Kidney (tissue), 14 donors: ENCODE data around the gene CPVL. TPM values are rescaled to one million over a fixed set of nuclear protein-coding genes. Genes with fewer than 3 reads are reported as not detected.

Source experiments
- DNase-seq, 5 donors: peaks; one replicate each; pipeline ENCODE4 v3.0.0-alpha.2; 2013 to 2020
- FAIRE-seq: peaks from 2 replicates; lab custom pipeline; 2012; peaks lifted over from hg19 to GRCh38; lab: Jason Lieb, UNC
- H3K27ac ChIP-seq, 2 donors: one replicate each; pipeline ENCODE4 v1.7.0; 2013; ENCODE audit warnings: low read depth in 2 of 2, low read length in 2 of 2, inconsistent platforms in 1 of 2
- H3K27me3 ChIP-seq: one replicate; pipeline ENCODE4 v1.7.1; 2013; ENCODE audit warnings: low read length, inconsistent platforms; ENCODE audit not compliant: control insufficient read depth, insufficient read depth
- H3K36me3 ChIP-seq, 3 donors: one replicate each; pipeline versions ENCODE4 v1.7.0 to v1.7.1; 2013; ENCODE audit warnings: low read length in 3 of 3, control low read depth in 1 of 3, inconsistent platforms in 1 of 3; ENCODE audit not compliant: insufficient read depth in 3 of 3, control insufficient read depth in 2 of 3
- H3K4me1 ChIP-seq, 3 donors: one replicate each; pipeline versions ENCODE4 v1.7.0 to v1.7.1; 2013; ENCODE audit warnings: low read length in 3 of 3, inconsistent platforms in 1 of 3, low read depth in 1 of 3; ENCODE audit not compliant: control insufficient read depth in 2 of 3, insufficient read depth in 2 of 3
- H3K4me3 ChIP-seq, 3 donors: one replicate each; pipeline versions ENCODE4 v1.7.0 to v1.8.1; 2013; ENCODE audit warnings: low read length in 3 of 3, control low read depth in 1 of 3, inconsistent platforms in 1 of 3
- H3K9ac ChIP-seq, 3 donors: one replicate each; pipeline versions ENCODE4 v1.7.0 to v1.7.1; 2013; ENCODE audit warnings: low read length in 3 of 3, control low read depth in 1 of 3, inconsistent platforms in 1 of 3
- H3K9me3 ChIP-seq, 3 donors: one replicate each; pipeline versions ENCODE4 v1.7.0 to v1.7.1; 2013; ENCODE audit warnings: low read length in 3 of 3, control low read depth in 1 of 3, inconsistent platforms in 1 of 3; ENCODE audit not compliant: control insufficient read depth in 2 of 3, insufficient read depth in 1 of 3
- CTCF ChIP-seq: IDR thresholded peaks from 3 replicates; pipeline ENCODE4 v1.5.1; 2012; ENCODE audit warnings: mild to moderate bottlenecking, moderate library complexity, borderline replicate concordance; ENCODE audit not compliant: insufficient read depth; ENCODE audit errors: extremely low read depth
- intact Hi-C: fragments of 100-400 bp; cut with DNase I; formaldehyde crosslinking; loops from one replicate; pipeline ENCODE4 v1.11.1; 2022
- polyA plus RNA-seq: library from polyadenylated mRNA; stranded (reverse); fragments of 350-450 nt; fragmentation: Illumina TruSeq; extraction: RNeasy Lipid Tissue Mini Kit (QIAGEN cat#74804); gene quantifications from one replicate; pipeline ENCODE4 v1.2.3, GENCODE V29; 2014; ENCODE audit warnings: low read depth, low replicate concordance; ENCODE audit not compliant: insufficient read depth
- total RNA-seq: library from RNA; stranded (reverse); fragmentation: NEBNext Ultra II Directional; extraction: Animal tissue kit (Norgen Biotek cat#: 25700); gene quantifications from one replicate; pipeline ENCODE4 v1.2.1, GENCODE V29; 2021
- donor health status: control.
- donor health status: control.
- donor health status: control.
- donor health status: control.
- donor health status: control.
- donor health status: DM: yes; HTN: yes; CAD: no.
- donor health status: Normal renal cell carcinoma (clear cell type).

Gene CPVL
- total and polyA plus RNA-seq, 2 donors from 2014 or later = 104 to 133 TPM

DNA sequence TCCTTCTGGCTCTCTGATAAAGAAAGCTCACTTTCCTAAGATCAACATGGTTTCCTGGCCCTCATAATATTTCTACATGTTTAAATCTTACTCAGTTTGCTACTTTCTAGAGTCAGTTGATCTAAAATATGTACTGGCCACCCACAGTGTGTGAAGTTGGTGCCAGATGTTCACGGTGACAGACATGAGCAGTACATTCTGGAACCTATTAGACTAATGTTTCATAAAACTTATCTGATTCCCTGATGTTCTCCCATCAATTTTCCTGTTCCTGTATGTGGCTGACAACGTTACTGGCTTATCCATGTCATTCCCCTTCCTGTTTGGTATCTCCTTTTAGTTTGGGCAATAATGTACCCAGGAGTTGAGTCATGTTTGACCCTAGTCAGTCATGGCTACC lies 13.7 kb upstream of the CPVL start:
- FAIRE-seq (no peak), DNase-seq (no peak)
- no peak overlapping the region for H3K4me3 ChIP-seq
- intact Hi-C loops = no loop called here
- H3K4me1 ChIP-seq = no peaks in the 10 kb centered on the region
- H3K36me3 ChIP-seq = no peaks in the 10 kb centered on the region
- H3K27ac ChIP-seq = no peak overlapping the region
- no peaks in the 10 kb centered on the region for H3K27me3 ChIP-seq
- no peak overlapping the region for H3K9ac ChIP-seq
- TF ChIP-seq CTCF = no peak
- H3K9me3 ChIP-seq = no peaks in the 10 kb centered on the region

- H3K27me3 ChIP-seq = no peaks in the 10 kb centered on the region
- FAIRE-seq (no peak), DNase-seq (no peak)
- intact Hi-C loops = no loop called here
- no peak overlapping the region for H3K9ac ChIP-seq
- no peak overlapping the region for H3K4me3 ChIP-seq
- no peaks in the 10 kb centered on the region for H3K4me1 ChIP-seq
- no peaks in the 10 kb centered on the region for H3K36me3 ChIP-seq
- H3K27ac ChIP-seq = no peak overlapping the region
- TF ChIP-seq CTCF = no peak
- H3K9me3 ChIP-seq = no peaks in the 10 kb centered on the region
Observed at GRCh38 chr7:29158795-29159423, 12.6 kb upstream of the CPVL start.

- Histone ChIP-seq H3K27me3 (no peaks in the 10 kb centered on the region), H3K9me3 (no peaks in the 10 kb centered on the region), H3K4me3 (no peak overlapping the region), H3K9ac (no peak overlapping the region), H3K36me3 (no peaks in the 10 kb centered on the region), H3K4me1 (no peaks in the 10 kb centered on the region), H3K27ac (no peak overlapping the region)
- no peak for TF ChIP-seq CTCF
- DNase-seq (no peak), FAIRE-seq (no peak)
- intact Hi-C loops = no loop called here
Observed at GRCh38 chr7:29156907-29157452, 10.6 kb upstream of the CPVL start.
